K562 (cell line): ENCODE measurements around the gene WNT3. TPM values are rescaled to one million over a fixed set of nuclear protein-coding genes. Genes with fewer than 3 reads are reported as not detected.

ENCODE experiments used
- EZH2 ChIP-seq: IDR thresholded peaks from 2 replicates; pipeline ENCODE4 v1.6.1; 2012; ENCODE audit warnings: low read depth, mild to moderate bottlenecking, inconsistent platforms, low read length, borderline replicate concordance
- KDM4B ChIP-seq, 2 experiments: fragments of 450-650 bp in 1 of 2; sonication (generic) in 1 of 2; IDR thresholded peaks; 2 replicates each; pipeline ENCODE4 v1.6.1; 2016 to 2017; ENCODE audit warnings: borderline replicate concordance in 2 of 2, antibody characterized with exemption in 1 of 2, low read depth in 1 of 2, mild to moderate bottlenecking in 1 of 2
- KDM5B ChIP-seq: fragments of 200-600 bp; sonication (generic); IDR thresholded peaks from 2 replicates; pipeline ENCODE4 v1.6.1; 2012; ENCODE audit warnings: low read depth, mild to moderate bottlenecking, moderate library complexity, low read length, control low read depth, inconsistent platforms; ENCODE audit not compliant: insufficient replicate concordance
- NFE2L1 ChIP-seq: fragments of 450-650 bp; IDR thresholded peaks from 2 replicates; pipeline ENCODE4 v1.6.1; 2016; ENCODE audit warnings: missing genetic modification characterization, low read depth, mild to moderate bottlenecking, missing compliant biosample characterization, moderate library complexity, borderline replicate concordance
- XRCC3 ChIP-seq: fragments of 450-650 bp; IDR thresholded peaks from 2 replicates; pipeline ENCODE4 v1.6.1; 2017; ENCODE audit warnings: mild to moderate bottlenecking, moderate library complexity
- ZNF274 ChIP-seq: IDR thresholded peaks from 2 replicates; pipeline ENCODE4 v1.6.1; 2011; ENCODE audit warnings: low read depth, mild to moderate bottlenecking, low read length, moderate library complexity, borderline replicate concordance
- ZNF316 ChIP-seq: fragments of 450-650 bp; IDR thresholded peaks from 2 replicates; pipeline ENCODE4 v1.6.1; 2016
- ZNF318 ChIP-seq, 2 experiments: fragments of 450-650 bp; IDR thresholded peaks; 2 replicates each; pipeline ENCODE4 v1.6.1; 2016; ENCODE audit warnings: mild to moderate bottlenecking in 2 of 2, borderline replicate concordance in 1 of 2, low read depth in 1 of 2, moderate library complexity in 1 of 2
- ZNF766 ChIP-seq: fragments of 200-800 bp; sonication (Bioruptor generic); conservative IDR thresholded peaks from 2 replicates; pipeline ENCODE4 v1.6.1; 2016; ENCODE audit warnings: missing genetic modification characterization, missing compliant biosample characterization
- polyA plus RNA-seq, 8 experiments: library from polyadenylated mRNA; depleted of rRNA in 4 of 8; stranded (reverse) in 5 of 8; unstranded in 3 of 8; fragments of >200 nt; fragmentation: Nextera tagmentation in 2 of 8; fragmentation: Illumina TruSeq in 1 of 8; extraction: Ambion mirVana in 2 of 8; extraction: Trizol in 1 of 8; gene quantifications; 2 replicates each; pipeline versions ENCODE4 v1.2.1 to v1.2.3, GENCODE V29; 2011 to 2014; ENCODE audit warnings: inconsistent platforms in 1 of 8, missing spikeins in 1 of 8
- total RNA-seq, 7 experiments: library from RNA; depleted of rRNA in 6 of 7; stranded (reverse); fragments of >200 nt in 6 of 7; fragmentation: Illumina TruSeq in 2 of 7; extraction: Trizol in 2 of 7; gene quantifications; 2 replicates each; pipeline versions ENCODE4 v1.2.1 to v1.2.3, GENCODE V29; 2011 to 2021; ENCODE audit warnings: low replicate concordance in 1 of 7

The WNT3 gene
- total and polyA plus RNA-seq, 9 of the 15 experiments (the other 6 are each of a cell fraction or from before 2014, with no cell fraction given), result 1.5 to 6.1 (median 3.3) TPM

DNA sequence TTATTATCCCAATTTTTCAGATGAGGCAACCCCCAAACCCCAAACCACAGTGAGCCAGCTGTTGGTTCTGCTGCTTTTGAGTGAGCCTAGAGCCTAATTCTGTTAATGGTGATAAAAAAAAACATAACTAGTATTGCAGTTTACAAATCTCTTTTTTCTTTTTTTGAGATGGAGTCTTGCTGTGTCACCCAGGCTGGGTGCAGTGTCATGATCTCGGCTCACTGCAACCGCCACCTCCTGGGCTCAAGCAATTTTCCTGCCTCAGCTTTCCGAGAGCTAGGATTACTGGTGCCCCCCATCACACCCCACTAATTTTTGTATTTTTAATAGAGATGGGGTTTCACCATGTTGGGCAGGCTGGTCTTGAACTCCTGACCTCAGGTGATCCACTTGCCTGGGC lies 36.0 kb upstream of the WNT3 start (continued):
- TF ChIP-seq ZNF318 (IDR thresholded peaks at IDR 0.05; ENCODE audit: borderline replicate concordance in 1 of 2, low read depth in 1 of 2) (no peak), ZNF274 (no peak), EZH2 (no peak), ZNF766 (no peak), XRCC3 (no peak), NFE2L1 (tag) (no peak), ZNF316 (peak; percentile 63; the same call in 1 of the 2 replicates), KDM4B (IDR thresholded peaks at IDR 0.05; ENCODE audit: borderline replicate concordance in 2 of 2, low read depth in 1 of 2) (no peak), KDM5B (no peak)
